H1 (cell line): ENCODE data around the gene FFAR2. TPM values are rescaled to one million over a fixed set of nuclear protein-coding genes. Genes with fewer than 3 reads are reported as not detected.
A peak's percentile ranks its signal among the peaks of the same experiment; 100 is the strongest.

Experiments used
- FOSL1 ChIP-seq: IDR thresholded peaks from 2 replicates; pipeline ENCODE4 v1.6.1; 2011; ENCODE audit warnings: mild to moderate bottlenecking, low read depth, low read length, moderate library complexity; ENCODE audit not compliant: insufficient read depth
- TAF1 ChIP-seq: IDR thresholded peaks from 2 replicates; pipeline ENCODE4 v1.6.1; 2011; ENCODE audit warnings: mild to moderate bottlenecking, low read depth, low read length
- TBP ChIP-seq: IDR thresholded peaks from 2 replicates; pipeline ENCODE4 v1.6.1; 2011; ENCODE audit warnings: low read depth, low read length, improper control_type of control experiment
- polyA plus RNA-seq, 7 experiments: library from polyadenylated mRNA; depleted of rRNA in 3 of 7; stranded (reverse) in 5 of 7; unstranded in 2 of 7; fragments of >200 nt in 5 of 7; fragments of 200-250 nt in 2 of 7; gene quantifications; 1 replicate in 5 of 7; 2 replicates in 1 of 7; 4 replicates in 1 of 7; pipeline versions ENCODE4 v1.2.1 to v1.2.3, GENCODE V29; 2011 to 2013; ENCODE audit warnings: missing spikeins in 2 of 7, mixed read lengths in 2 of 7
- total RNA-seq: library from RNA; stranded (reverse); fragmentation: NEBNext Ultra II Directional; extraction: Animal tissue kit (Norgen Biotek cat#: 25700); gene quantifications from 2 replicates; pipeline ENCODE4 v1.2.1, GENCODE V29; 2021
- TF ChIP-seq, protein P1 (sequence below): IDR thresholded peaks from 2 replicates; pipeline ENCODE4 v1.6.1; 2012; ENCODE audit warnings: inconsistent platforms

The FFAR2 gene
- total and polyA plus RNA-seq, 2 of the 8 experiments (the other 6 are each of a cell fraction or from before 2014, with no cell fraction given): not detected

DNA sequence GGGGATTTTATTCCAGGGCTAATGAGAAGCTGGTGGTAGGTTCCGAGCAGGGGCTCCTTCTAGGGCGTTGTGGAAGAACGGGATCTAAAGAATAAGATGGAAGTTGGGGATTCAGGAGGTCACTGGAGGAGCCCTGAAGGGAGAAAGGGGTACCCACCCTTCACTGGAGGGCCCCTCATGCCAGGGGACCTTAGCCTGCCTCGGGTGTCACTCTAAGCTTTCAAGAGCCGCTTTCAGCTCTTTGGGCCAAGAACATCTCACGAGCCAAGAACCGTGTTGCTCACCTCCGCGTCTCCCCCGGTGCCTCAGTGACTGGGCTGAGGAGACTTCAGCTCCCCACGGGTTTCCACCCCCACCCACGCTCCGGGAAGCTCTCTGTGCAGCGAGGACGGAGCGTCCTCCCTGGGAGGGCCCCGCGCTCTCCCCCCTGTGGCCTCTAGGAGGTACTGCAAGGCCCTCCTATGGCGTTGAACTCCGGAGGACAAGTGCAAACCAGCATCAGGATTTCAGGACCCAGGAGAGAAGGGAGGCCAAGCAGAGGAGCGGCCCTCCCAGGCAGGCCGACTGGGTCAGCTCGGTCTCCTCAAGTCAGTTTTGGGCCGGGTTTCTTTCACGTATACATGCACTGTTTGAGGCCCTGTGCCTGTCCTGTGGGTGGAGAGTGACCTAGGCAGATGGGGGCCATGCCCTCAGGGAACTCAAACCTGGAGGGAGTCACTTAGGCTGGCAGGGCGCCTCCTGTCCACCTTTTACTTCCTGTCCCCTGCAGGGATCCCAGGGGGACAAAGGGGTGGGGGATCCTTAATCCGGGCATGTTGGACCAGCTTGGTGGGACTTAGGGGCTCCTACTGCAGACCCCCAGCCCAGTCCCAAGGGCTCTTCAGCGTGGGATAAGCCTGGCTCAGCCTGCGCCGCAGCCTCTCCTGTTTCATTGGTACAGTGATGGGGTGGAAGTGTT lies 47.3 kb downstream of the FFAR2 start (continued):
- TF ChIP-seq, protein P1, sequence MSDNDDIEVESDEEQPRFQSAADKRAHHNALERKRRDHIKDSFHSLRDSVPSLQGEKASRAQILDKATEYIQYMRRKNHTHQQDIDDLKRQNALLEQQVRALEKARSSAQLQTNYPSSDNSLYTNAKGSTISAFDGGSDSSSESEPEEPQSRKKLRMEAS: no peak
- TF ChIP-seq FOSL1 (no peak), TAF1 (no peak), TBP (peak; percentile 71; the same call in 1 of the 2 replicates)
- TF ChIP-seq, all 59 proteins: peak for 5
